T follicular helper cell (primary cell): ENCODE measurements around the gene C9orf152.

Experiments
- DNase-seq: peaks from one replicate; pipeline ENCODE4 v3.0.0-alpha.2; 2020; ENCODE audit warnings: low read depth

The C9orf152 gene

GRCh38 chr9:110180511-110181434 lies 27.2 kb downstream of the C9orf152 start:
- DNase-seq = no peak

GRCh38 chr9:110179734-110180133 lies 28.2 kb downstream of the C9orf152 start:
- DNase-seq = no peak

- no peak for DNase-seq
Observed at GRCh38 chr9:110178281-110178680, 29.7 kb downstream of the C9orf152 start.

GRCh38 chr9:110175275-110175968 lies 32.5 kb downstream of the C9orf152 start:
- DNase-seq = no peak

GRCh38 chr9:110173322-110173642 lies 34.7 kb downstream of the C9orf152 start:
- DNase-seq = no peak

GRCh38 chr9:110170357-110171257 lies 37.4 kb downstream of the C9orf152 start:
- no peak for DNase-seq

GRCh38 chr9:110168486-110168885 lies 39.5 kb downstream of the C9orf152 start:
- no peak for DNase-seq

GRCh38 chr9:110161940-110162339 lies 46.0 kb downstream of the C9orf152 start:
- no peak for DNase-seq

- DNase-seq = no peak
Observed at GRCh38 chr9:110160685-110161084, 47.3 kb downstream of the C9orf152 start.

GRCh38 chr9:110160123-110160522 lies 47.8 kb downstream of the C9orf152 start:
- DNase-seq = no peak

- no peak for DNase-seq
Observed at GRCh38 chr9:110157823-110158664, 49.9 kb downstream of the C9orf152 start.

- DNase-seq = no peak
Observed at GRCh38 chr9:110156902-110157301, 51.1 kb downstream of the C9orf152 start.

GRCh38 chr9:110156416-110156815 lies 51.5 kb downstream of the C9orf152 start:
- no peak for DNase-seq

- no peak for DNase-seq
Observed at GRCh38 chr9:110155751-110156150, 52.2 kb downstream of the C9orf152 start.

GRCh38 chr9:110153431-110153830 lies 54.5 kb downstream of the C9orf152 start:
- no peak for DNase-seq

- DNase-seq = no peak
Observed at GRCh38 chr9:110152704-110153374, 55.1 kb downstream of the C9orf152 start.
